Stimulated activated effector memory CD8-positive, alpha-beta T cell treated with anti-CD3 and anti-CD28 coated beads, Interleukin-12 subunit alpha, Interleukin-12 subunit beta, amount 100 ng/mL, for 72 hours (primary cell): ENCODE results near the gene MEOX2.

Source experiments
- ATAC-seq: fragments of 150-1000 bp; cut with Tn5 transposase; 2 replicates; pipeline ENCODE4 v1.10.0; 2021
- DNase-seq, 2 donors: peaks; one replicate each; pipeline ENCODE4 v3.0.0; 2021 to 2022; ENCODE audit warnings: low spot score in 2 of 2
- H3K27ac Mint-ChIP-seq: one replicate; pipeline ENCODE4 v1.8.0; 2022; ENCODE audit warnings: mild to moderate bottlenecking, mixed read lengths
- H3K36me3 Mint-ChIP-seq: one replicate; pipeline ENCODE4 v1.8.0; 2022; ENCODE audit warnings: mild to moderate bottlenecking, mixed read lengths
- H3K4me1 Mint-ChIP-seq: one replicate; pipeline ENCODE4 v1.8.0; 2022; ENCODE audit warnings: mixed read lengths
- H3K4me3 Mint-ChIP-seq: one replicate; pipeline ENCODE4 v1.8.0; 2022; ENCODE audit warnings: mild to moderate bottlenecking, mixed read lengths
- H3K9me3 Mint-ChIP-seq: one replicate; pipeline ENCODE4 v1.8.0; 2022; ENCODE audit warnings: mixed read lengths

Gene MEOX2

GRCh38 chr7:15686295-15686956, at the start of gene MEOX2:
Gene MEOX2, minus strand, starts transcription at chr7:15686683. Its CDS starts 281 bp downstream, at chr7:15686402.
- no peaks in the 10 kb centered on the region for H3K4me1 Mint-ChIP-seq
- peak; percentile 13 for ATAC-seq
- H3K36me3 Mint-ChIP-seq: no peaks in the 10 kb centered on the region
- no peak within 1 kb of the TSS for H3K27ac Mint-ChIP-seq
- H3K9me3 Mint-ChIP-seq: no peaks in the 10 kb centered on the region
- DNase-seq: no peak
- no peak within 1 kb of the TSS for H3K4me3 Mint-ChIP-seq

DNA sequence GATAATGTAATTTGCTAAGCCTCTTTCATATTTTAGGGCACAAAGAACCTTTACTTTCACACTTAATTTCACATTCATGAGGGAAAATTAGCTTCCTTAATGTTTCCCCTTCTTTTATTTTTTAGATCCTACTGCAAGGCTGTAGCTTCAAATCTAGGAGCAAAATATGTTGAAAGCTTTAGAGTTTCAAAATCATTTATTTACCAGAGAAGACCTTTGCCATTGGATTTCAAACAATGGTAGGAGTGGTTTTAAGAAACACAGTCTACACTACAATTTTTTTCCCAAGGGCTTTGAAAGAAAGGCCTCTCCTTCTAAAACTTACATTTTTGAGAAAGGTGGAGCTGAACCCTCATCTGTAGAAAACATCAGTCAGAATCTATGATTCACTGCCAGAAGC, 43.3 kb upstream of the MEOX2 start:
- H3K36me3 Mint-ChIP-seq: no peaks in the 10 kb centered on the region
- ATAC-seq (no peak), DNase-seq (no peak)
- H3K27ac Mint-ChIP-seq: no peak overlapping the region
- H3K9me3 Mint-ChIP-seq: peaks cover 2% of the 10 kb centered on the region
- H3K4me3 Mint-ChIP-seq: no peak overlapping the region
- H3K4me1 Mint-ChIP-seq: no peaks in the 10 kb centered on the region

DNA sequence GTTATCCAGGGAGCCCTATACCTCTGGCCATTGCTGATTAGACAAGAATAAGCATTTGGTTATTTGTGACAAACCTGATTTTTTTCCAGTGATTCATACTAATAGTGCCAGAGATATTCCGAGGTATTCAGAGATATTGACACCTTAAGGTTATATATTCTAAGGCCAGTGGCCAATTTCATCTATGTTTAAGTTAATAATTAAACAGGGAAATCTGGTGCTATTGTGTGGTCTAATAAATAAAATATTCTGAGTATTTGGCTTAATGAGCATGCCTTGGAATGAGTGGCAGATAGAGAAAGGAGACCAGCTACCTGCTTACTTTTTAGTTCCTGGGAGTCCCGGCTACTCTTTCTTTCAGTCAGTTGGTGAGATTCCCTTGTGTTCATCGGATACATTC, 38.6 kb upstream of the MEOX2 start:
- Mint-ChIP-seq H3K4me1 (no peaks in the 10 kb centered on the region), H3K27ac (no peak overlapping the region), H3K4me3 (no peak overlapping the region), H3K36me3 (no peaks in the 10 kb centered on the region), H3K9me3 (peaks cover 2% of the 10 kb centered on the region)
- ATAC-seq: no peak
- no peak for DNase-seq

- Mint-ChIP-seq H3K4me3 (no peak overlapping the region), H3K4me1 (no peaks in the 10 kb centered on the region), H3K36me3 (no peaks in the 10 kb centered on the region), H3K27ac (no peak overlapping the region), H3K9me3 (peaks cover 2% of the 10 kb centered on the region)
- ATAC-seq (no peak), DNase-seq (no peak)
These were observed 37.4 kb upstream of the MEOX2 start for GRCh38 chr7:15723841-15724240.

DNA sequence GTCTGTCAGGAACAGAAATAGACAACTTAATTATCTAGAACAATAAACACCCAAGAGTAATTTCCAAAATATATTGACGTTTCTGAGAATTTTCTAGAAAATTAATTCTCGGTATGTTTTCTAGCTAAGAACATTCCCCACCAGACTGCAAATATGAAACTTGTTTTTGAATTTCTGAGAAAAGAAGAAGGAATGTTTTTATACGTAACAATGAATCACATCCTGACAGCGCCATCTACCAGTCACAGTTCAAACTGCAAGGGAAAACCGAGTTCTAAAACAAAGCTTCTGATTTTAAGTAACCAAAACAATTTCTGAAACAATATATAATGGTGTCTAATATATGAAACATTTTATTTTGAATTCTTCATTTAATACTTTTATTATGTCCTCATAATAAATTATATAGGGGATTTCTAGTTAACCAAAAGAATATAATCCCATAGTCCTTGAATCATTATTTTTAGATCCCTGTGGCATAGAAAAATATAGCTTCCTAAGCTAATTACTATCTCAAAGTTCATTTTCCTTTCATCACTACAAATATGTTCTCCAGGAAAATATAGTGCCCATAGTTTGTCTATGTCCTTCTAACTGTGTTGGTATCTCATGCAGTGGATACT, 34.5 kb upstream of the MEOX2 start:
- H3K36me3 Mint-ChIP-seq: no peaks in the 10 kb centered on the region
- no peak overlapping the region for H3K27ac Mint-ChIP-seq
- no peaks in the 10 kb centered on the region for H3K4me1 Mint-ChIP-seq
- no peak overlapping the region for H3K4me3 Mint-ChIP-seq
- no peak for DNase-seq
- no peak for ATAC-seq
- peaks cover 9% of the 10 kb centered on the region for H3K9me3 Mint-ChIP-seq

DNA sequence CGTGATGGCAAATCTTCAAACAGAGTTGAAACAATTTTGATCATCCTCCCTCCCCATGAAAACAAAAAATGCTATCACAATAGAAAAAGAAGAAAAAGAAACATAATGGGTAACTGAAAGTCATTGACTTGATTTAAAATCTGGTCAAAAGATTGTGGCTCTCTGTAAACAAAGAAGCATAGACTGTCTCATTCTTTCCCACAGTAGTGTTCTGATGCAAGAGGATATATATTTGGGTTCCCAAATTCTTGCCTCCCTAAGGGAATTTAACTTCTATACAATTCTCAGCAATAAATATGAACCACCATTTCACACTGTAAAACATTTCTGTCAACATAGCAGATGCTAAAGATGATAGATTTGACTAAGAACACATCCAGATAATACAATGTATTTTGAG, 32.8 kb upstream of the MEOX2 start:
- Mint-ChIP-seq H3K36me3 (no peaks in the 10 kb centered on the region), H3K4me1 (no peaks in the 10 kb centered on the region), H3K4me3 (no peak overlapping the region), H3K9me3 (peaks cover 12% of the 10 kb centered on the region), H3K27ac (no peak overlapping the region)
- DNase-seq: no peak
- ATAC-seq: no peak

- H3K4me1 Mint-ChIP-seq: no peaks in the 10 kb centered on the region
- ATAC-seq (no peak), DNase-seq (no peak)
- H3K27ac Mint-ChIP-seq: no peak overlapping the region
- H3K9me3 Mint-ChIP-seq: peaks cover 14% of the 10 kb centered on the region
- H3K36me3 Mint-ChIP-seq: no peaks in the 10 kb centered on the region
- no peak overlapping the region for H3K4me3 Mint-ChIP-seq
These were observed 29.0 kb upstream of the MEOX2 start for GRCh38 chr7:15715435-15715834.

- H3K36me3 Mint-ChIP-seq: no peaks in the 10 kb centered on the region
- no peak overlapping the region for H3K27ac Mint-ChIP-seq
- ATAC-seq: peak; percentile 56
- H3K9me3 Mint-ChIP-seq: peaks cover 17% of the 10 kb centered on the region
- H3K4me1 Mint-ChIP-seq: no peaks in the 10 kb centered on the region
- no peak overlapping the region for H3K4me3 Mint-ChIP-seq
- no peak for DNase-seq
These were observed 23.5 kb upstream of the MEOX2 start for GRCh38 chr7:15709978-15710377.

- Mint-ChIP-seq H3K27ac (no peak overlapping the region), H3K36me3 (no peaks in the 10 kb centered on the region), H3K4me3 (no peak overlapping the region), H3K9me3 (peaks cover 12% of the 10 kb centered on the region), H3K4me1 (no peaks in the 10 kb centered on the region)
- DNase-seq: no peak
- ATAC-seq: no peak
These were observed 21.1 kb upstream of the MEOX2 start for GRCh38 chr7:15707570-15707969.

DNA sequence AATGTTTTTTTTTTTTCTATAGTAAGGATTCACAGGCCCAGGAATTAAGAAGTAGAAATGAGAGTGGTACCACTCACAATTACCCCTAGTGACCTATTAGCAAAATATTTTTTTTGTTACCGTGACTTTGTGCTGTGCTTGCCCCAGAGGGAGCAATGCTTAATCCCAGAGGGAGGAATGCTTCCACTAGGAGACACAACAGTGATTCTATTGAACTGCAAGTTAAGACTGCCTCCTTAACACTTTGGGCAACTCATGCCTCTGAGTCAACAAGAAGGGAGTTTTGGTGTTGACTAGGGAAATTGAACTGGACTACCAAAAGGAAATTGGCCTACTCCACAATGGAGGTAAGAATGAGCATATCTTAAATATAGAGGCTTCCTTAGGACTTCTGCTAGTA, 17.2 kb upstream of the MEOX2 start:
- no peaks in the 10 kb centered on the region for H3K36me3 Mint-ChIP-seq
- DNase-seq: no peak
- H3K4me1 Mint-ChIP-seq: no peaks in the 10 kb centered on the region
- no peak for ATAC-seq
- H3K27ac Mint-ChIP-seq: no peak overlapping the region
- H3K4me3 Mint-ChIP-seq: no peak overlapping the region
- peaks cover 13% of the 10 kb centered on the region for H3K9me3 Mint-ChIP-seq

DNA sequence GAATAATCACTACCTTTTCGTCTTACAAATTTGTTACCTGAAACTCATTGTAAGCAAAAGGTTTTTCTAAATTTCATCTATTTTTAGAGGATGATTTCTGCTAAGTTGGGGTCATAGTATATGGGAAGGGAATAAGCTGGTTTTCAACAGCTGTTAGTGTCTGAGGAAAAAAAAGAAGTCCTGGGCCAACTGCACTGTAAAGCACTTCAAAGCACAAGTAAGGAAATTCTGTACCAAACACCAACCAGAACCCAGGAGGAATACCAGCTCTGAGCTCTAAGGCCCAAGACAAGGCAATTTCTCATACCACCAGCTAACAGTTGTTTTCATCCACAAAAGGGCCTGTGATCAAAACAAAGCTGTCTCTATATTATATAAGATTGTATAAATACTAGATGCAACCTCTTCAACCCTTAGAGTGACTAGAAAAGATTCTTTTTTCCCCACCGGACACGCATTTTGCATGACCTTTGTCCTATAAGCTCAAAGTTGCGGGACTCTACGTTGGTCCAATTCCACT, 6.1 kb upstream of the MEOX2 start:
- no peaks in the 10 kb centered on the region for H3K36me3 Mint-ChIP-seq
- no peak for DNase-seq
- peaks cover 3% of the 10 kb centered on the region for H3K9me3 Mint-ChIP-seq
- H3K4me1 Mint-ChIP-seq: no peaks in the 10 kb centered on the region
- ATAC-seq: no peak
- no peak overlapping the region for H3K4me3 Mint-ChIP-seq
- H3K27ac Mint-ChIP-seq: no peak overlapping the region

DNA sequence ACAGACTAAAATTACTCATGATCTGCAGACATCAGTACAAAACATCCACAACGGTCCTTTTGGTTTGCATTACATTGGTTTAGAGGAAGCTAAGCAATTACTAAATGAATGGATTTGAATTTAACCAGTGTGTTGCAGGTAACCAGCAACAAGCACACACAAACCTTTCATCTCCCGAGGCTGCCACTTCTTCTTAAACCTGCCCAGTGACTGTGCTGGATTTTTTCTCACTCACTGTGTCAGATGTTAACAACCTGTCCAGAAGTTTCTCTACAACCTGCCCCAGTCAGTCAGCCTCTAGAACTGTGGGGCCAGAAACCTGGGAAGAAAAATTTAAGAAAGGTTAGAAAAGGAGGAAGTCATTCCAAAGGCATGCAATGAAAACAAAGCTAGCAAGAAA, 2.4 kb upstream of the MEOX2 start:
- H3K4me1 Mint-ChIP-seq: no peaks in the 10 kb centered on the region
- H3K36me3 Mint-ChIP-seq: no peaks in the 10 kb centered on the region
- no peak for ATAC-seq
- H3K4me3 Mint-ChIP-seq: no peak overlapping the region
- no peaks in the 10 kb centered on the region for H3K9me3 Mint-ChIP-seq
- no peak for DNase-seq
- no peak overlapping the region for H3K27ac Mint-ChIP-seq

DNA sequence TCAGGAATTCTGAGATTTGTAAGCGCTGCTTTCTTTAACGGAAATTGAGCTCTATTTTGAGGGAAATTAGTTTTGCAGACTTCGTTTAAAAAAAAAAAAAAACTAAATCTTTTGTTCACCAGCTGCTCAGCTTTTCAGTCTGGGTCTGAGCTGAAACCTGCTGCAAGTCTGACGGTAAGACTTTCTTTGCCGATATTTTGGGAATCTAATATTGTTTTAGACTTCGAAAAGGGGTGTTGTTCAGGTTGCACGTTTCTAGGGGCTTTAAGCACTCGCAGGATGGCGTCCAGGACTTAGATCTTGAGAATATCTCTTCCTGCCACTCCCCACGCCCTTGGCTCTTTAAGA, 1.8 kb upstream of the MEOX2 start:
- Mint-ChIP-seq H3K4me1 (no peaks in the 10 kb centered on the region), H3K27ac (no peak overlapping the region), H3K9me3 (no peaks in the 10 kb centered on the region), H3K4me3 (no peak overlapping the region), H3K36me3 (no peaks in the 10 kb centered on the region)
- no peak for DNase-seq
- ATAC-seq: no peak

- H3K27ac Mint-ChIP-seq: no peak overlapping the region
- no peaks in the 10 kb centered on the region for H3K9me3 Mint-ChIP-seq
- ATAC-seq: no peak
- H3K4me1 Mint-ChIP-seq: no peaks in the 10 kb centered on the region
- DNase-seq: no peak
- no peak overlapping the region for H3K4me3 Mint-ChIP-seq
- no peaks in the 10 kb centered on the region for H3K36me3 Mint-ChIP-seq
These were observed 1.2 kb upstream of the MEOX2 start for GRCh38 chr7:15687546-15688278.

DNA sequence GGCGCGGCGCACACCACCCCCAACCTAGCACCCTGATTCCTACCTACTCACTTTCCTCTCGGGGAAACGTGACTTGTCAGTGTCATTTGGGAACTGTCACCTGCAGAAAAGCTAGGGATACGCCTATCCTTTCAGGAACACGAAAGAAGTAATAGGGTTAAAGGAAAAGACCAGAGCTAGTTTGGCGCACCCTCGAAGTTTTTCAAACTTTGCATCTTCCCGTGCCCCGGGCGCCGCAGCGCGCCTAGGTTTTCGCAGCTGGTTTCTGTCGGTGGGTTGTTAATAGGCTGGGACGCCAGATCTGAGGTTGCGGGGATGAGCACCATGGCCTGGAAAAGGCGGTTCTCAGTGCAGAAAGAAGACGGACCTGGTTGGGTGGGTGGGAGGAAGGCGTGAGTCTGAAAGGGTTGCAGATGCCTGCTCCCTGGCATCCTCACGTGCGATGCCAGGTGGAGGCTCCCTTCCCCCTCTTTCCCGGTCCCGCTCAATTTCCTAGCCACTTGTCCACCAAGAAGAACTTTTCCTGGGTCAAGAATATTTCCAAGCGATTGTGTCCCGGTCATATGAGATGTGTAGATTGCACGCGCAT, 568 bp upstream of the MEOX2 start:
- no peak for ATAC-seq
- H3K4me1 Mint-ChIP-seq: no peaks in the 10 kb centered on the region
- H3K9me3 Mint-ChIP-seq: no peaks in the 10 kb centered on the region
- no peak overlapping the region for H3K4me3 Mint-ChIP-seq
- no peak for DNase-seq
- H3K36me3 Mint-ChIP-seq: no peaks in the 10 kb centered on the region
- no peak overlapping the region for H3K27ac Mint-ChIP-seq
